Left lung (tissue), 10 donors: Measurements from ENCODE around the gene KRTAP4-16. TPM values are rescaled to one million over a fixed set of nuclear protein-coding genes. Genes with fewer than 3 reads are reported as not detected.
"Not testable (repeated sequence)": the region's sequence is repeated elsewhere in the genome, so short reads cannot be mapped to it uniquely, and the experiment has no call there.

ENCODE experiments used
- ATAC-seq: fragments of 200-7000 bp; cut with Tn5 transposase; one replicate; pipeline ENCODE4 v1.9.1; 2020; ENCODE audit warnings: moderate library complexity
- DNase-seq, 4 donors: peaks; one replicate each; pipeline ENCODE4 v3.0.0-alpha.2; 2013 to 2020
- H3K27ac ChIP-seq, 2 donors: fragments of 200-600 bp; sonication (generic) in 1 of 2; one replicate each; pipeline versions ENCODE4 v1.5.0 to v1.8.0; 2020 to 2021
- H3K27me3 ChIP-seq, 2 donors: fragments of 200-600 bp; sonication (generic) in 1 of 2; one replicate each; pipeline versions ENCODE4 v1.5.0 to v1.8.0; 2020 to 2021
- H3K36me3 ChIP-seq, 2 donors: fragments of 200-600 bp; sonication (generic) in 1 of 2; one replicate each; pipeline versions ENCODE4 v1.5.0 to v1.8.0; 2020 to 2021
- H3K4me1 ChIP-seq, 2 donors: fragments of 200-600 bp; one replicate each; pipeline ENCODE4 v1.8.0; 2021
- H3K4me3 ChIP-seq, 2 donors: fragments of 200-600 bp; sonication (generic) in 1 of 2; one replicate each; pipeline versions ENCODE4 v1.5.0 to v1.8.0; 2020 to 2021; ENCODE audit warnings: mild to moderate bottlenecking in 1 of 2
- H3K9me3 ChIP-seq, 2 donors: fragments of 200-600 bp; sonication (generic) in 1 of 2; one replicate each; pipeline versions ENCODE4 v1.5.0 to v1.8.0; 2020 to 2021
- CTCF ChIP-seq, 2 donors: fragments of 200-600 bp; sonication (generic) in 1 of 2; IDR thresholded peaks; one replicate each; pipeline versions ENCODE4 v1.5.0 to v1.8.0; 2021; ENCODE audit warnings: antibody characterized with exemption in 2 of 2
- intact Hi-C, 2 donors: fragments of 100-400 bp; cut with DNase I; formaldehyde crosslinking; loops; one replicate each; pipeline versions ENCODE4 v1.11.2 to v1.14.2; 2022
- polyA plus RNA-seq, 6 donors: library from polyadenylated mRNA; unstranded; fragments of 120-200 nt; gene quantifications; one replicate each; pipeline ENCODE4 v1.2.1, GENCODE V29; 2013; ENCODE audit not compliant: insufficient read length in 6 of 6
- total RNA-seq, 2 donors: library from RNA; stranded (reverse); fragmentation: NEBNext Ultra II Directional; extraction: Animal tissue kit (Norgen Biotek cat#: 25700); gene quantifications; one replicate each; pipeline ENCODE4 v1.2.1, GENCODE V29; 2021
- donor health status: DM: no; HTN: yes; CAD: no.
- donor health status: DM: no; HTN: no; CAD: no.

KRTAP4-16 gene
- total and polyA plus RNA-seq, 8 donors, result not detected

DNA sequence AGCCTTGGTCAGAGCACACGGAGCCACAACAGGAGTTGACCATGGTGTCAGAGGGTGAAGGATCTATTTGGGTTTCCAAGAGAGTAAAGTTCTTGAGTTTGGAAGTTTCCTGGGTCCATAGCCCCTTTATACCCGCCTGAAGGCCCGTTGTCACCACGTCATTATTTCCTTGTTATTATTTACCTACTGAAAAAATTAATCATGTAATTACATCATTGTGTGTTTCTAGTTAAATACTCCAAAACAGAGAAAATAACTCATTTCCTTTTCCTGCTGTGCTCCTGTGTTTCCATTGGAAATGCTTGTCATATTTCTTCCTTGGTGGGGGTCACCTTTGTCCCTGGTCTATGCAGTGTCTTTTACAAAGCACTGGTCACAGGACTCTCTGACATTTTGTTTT, 4.0 kb downstream of the KRTAP4-16 start, which contains the start of gene KRTAP4-8:
Gene KRTAP4-8, minus strand, starts transcription at position 101 of the 400 bp plus-strand sequence. Its CDS starts 58 bp downstream, at position 43.
- DNase-seq (no peak), ATAC-seq (no peak)
- Histone ChIP-seq H3K27ac (no peak within 1 kb of the TSS), H3K4me3 (no peak within 1 kb of the TSS), H3K27me3 (peaks cover 0 to 9% of the 10 kb centered on the region in 2 donors), H3K36me3 (no peaks in the 10 kb centered on the region), H3K9me3 (no peaks in the 10 kb centered on the region), H3K4me1 (no peaks in the 10 kb centered on the region)
- intact Hi-C loops, result no loop called here
- TF ChIP-seq CTCF (IDR thresholded peaks at IDR 0.05), result no peak

- H3K27ac ChIP-seq, result no peak overlapping the region
- H3K9me3 ChIP-seq, result no peaks in the 10 kb centered on the region
- no peak for TF ChIP-seq CTCF (IDR thresholded peaks at IDR 0.05)
- no peaks in the 10 kb centered on the region for H3K36me3 ChIP-seq
- intact Hi-C loops, result no loop called here
- peaks cover 0 to 9% of the 10 kb centered on the region in 2 donors for H3K27me3 ChIP-seq
- DNase-seq (peak in 2 of 4 donors; percentile 2 to 28), ATAC-seq (peak; percentile 31)
- H3K4me3 ChIP-seq, result no peak overlapping the region
- no peaks in the 10 kb centered on the region for H3K4me1 ChIP-seq
Measured at GRCh38 chr17:41096055-41096454, 6.0 kb downstream of the KRTAP4-16 start.

DNA sequence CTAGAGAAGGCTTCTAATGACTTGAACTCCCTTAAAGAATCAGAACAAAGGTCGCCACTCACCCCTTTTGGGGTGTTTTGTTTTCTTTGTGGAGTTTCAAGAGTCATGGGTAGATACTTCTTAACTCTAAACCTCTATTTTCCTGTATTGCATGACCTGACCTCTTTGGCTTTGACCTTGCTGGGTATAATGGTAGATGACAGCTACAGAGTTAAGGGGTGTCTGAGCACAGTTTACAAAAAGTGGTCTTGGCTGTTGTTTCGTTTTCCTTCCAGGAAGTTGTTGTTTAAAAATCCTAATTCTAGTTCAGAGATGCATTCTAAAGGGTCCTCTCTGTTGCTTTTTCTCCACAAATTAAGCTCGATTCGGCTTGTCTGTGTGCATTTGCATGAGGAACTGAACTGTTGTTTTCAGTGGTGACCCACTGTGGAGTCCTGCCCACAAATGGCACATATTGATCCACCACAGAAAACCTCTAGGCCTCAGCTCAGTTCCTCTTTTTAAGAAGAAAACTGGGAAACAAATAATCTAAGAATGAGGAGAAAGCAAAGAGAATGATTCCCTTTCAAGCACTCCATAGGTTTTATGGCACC, 13.2 kb downstream of the KRTAP4-16 start:
- H3K9me3 ChIP-seq, H3K36me3 ChIP-seq, H3K4me1 ChIP-seq, H3K27me3 ChIP-seq, H3K4me3 ChIP-seq, intact Hi-C loops, DNase-seq, ATAC-seq, H3K27ac ChIP-seq: not testable (repeated sequence)

- DNase-seq, H3K4me3 ChIP-seq, H3K9me3 ChIP-seq, H3K36me3 ChIP-seq, H3K4me1 ChIP-seq, intact Hi-C loops, H3K27me3 ChIP-seq, ATAC-seq, H3K27ac ChIP-seq: not testable (repeated sequence)
Measured at GRCh38 chr17:41084100-41084856, 17.7 kb downstream of the KRTAP4-16 start, which contains the start of gene KRTAP4-7. Gene KRTAP4-7 (plus strand): TSS chr17:41084150. CDS start chr17:41084207, 57 bp downstream.

GRCh38 chr17:41083427-41083826, 18.6 kb downstream of the KRTAP4-16 start:
- DNase-seq, H3K27ac ChIP-seq, H3K4me3 ChIP-seq, intact Hi-C loops, H3K27me3 ChIP-seq, H3K36me3 ChIP-seq, H3K4me1 ChIP-seq, H3K9me3 ChIP-seq: not testable (repeated sequence)
- ATAC-seq, result peak; percentile 64

DNA sequence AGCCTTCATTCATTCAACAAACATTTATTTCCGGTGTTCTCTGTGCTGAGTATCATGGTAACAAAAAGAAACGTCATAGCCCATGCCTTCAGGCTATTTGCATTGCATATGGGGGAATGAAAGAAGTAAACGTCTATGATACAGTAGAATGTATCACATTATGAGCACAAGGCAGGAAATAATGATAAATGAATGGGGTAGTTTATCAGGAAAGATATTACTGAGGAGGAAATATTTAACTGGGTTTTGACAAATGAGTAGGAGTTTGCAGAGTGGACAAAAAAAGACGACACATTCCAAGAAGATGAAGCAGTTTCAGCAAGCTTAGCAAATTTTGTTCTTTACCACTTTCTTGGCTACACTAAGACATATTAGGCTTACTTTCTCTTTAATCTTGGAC, 19.4 kb downstream of the KRTAP4-16 start:
- TF ChIP-seq CTCF (IDR thresholded peaks at IDR 0.05), result no peak
- intact Hi-C loops, result no loop called here
- H3K9me3 ChIP-seq, result no peaks in the 10 kb centered on the region
- H3K4me1 ChIP-seq, result no peaks in the 10 kb centered on the region
- H3K27ac ChIP-seq, result no peak overlapping the region
- no peaks in the 10 kb centered on the region for H3K27me3 ChIP-seq
- ATAC-seq (no peak), DNase-seq (no peak)
- no peaks in the 10 kb centered on the region for H3K36me3 ChIP-seq
- H3K4me3 ChIP-seq, result no peak overlapping the region
